NCI-H2081 treated with DMSO at 0.1 percent for 48 hours (cell line): ENCODE data around the gene SMG9.

Experiments
- DNase-seq: peaks from one replicate; lab custom pipeline; 2025; lab: John Stamatoyannopoulos, UW

The SMG9 gene

DNA sequence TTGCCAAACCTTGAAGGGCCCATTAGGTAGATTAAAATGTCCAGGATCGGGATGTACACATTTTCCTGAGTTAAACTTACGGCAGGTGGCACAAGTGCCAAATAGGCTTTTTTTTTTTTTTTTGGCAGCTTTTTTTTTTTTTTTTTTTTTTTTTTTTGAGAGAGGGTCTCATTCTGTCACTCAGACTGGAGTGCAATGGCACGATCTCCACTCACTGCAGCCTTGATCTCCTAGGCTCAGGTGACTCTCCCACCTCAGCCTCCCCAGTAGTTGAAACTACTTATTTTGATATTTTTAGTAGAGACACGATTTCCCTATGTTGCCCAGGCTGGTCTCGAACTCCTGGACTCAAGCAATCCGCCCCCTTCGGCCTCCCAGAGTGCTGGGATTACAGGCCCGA lies 29.9 kb downstream of the SMG9 start:
- no peak for DNase-seq

- DNase-seq = no peak
Observed at GRCh38 chr19:43723588-43723987, 31.2 kb downstream of the SMG9 start.

DNA sequence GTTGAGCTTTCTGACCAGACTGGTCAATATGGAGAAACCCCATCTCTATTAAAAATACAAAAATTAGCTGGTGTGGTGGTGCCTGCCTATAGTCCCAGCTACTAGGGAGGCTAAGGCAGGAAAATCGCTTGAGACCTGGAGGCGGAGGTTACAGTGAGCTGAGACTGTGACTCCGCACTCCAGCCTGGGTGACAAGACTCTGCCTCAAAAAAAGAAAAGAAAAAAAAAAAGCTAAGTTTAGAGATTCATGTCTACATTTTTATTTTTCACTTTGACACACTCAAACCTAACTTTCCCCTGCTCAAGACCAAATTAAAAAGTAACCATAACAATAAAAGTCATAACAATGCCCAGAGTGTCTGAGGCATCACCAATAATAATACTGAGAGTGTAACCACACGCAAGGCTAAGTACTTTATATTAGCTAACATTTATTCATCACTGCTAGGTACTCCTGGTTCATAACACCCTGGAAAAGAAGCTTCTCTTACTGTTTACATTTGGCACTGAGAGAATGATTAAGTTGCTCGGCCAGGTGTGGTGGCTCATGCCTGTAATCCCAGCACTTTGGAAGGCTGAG lies 33.2 kb downstream of the SMG9 start:
- no peak for DNase-seq

GRCh38 chr19:43720936-43721335 lies 33.8 kb downstream of the SMG9 start:
- DNase-seq = no peak

- no peak for DNase-seq
Observed at GRCh38 chr19:43719918-43720317, 34.8 kb downstream of the SMG9 start.

DNA sequence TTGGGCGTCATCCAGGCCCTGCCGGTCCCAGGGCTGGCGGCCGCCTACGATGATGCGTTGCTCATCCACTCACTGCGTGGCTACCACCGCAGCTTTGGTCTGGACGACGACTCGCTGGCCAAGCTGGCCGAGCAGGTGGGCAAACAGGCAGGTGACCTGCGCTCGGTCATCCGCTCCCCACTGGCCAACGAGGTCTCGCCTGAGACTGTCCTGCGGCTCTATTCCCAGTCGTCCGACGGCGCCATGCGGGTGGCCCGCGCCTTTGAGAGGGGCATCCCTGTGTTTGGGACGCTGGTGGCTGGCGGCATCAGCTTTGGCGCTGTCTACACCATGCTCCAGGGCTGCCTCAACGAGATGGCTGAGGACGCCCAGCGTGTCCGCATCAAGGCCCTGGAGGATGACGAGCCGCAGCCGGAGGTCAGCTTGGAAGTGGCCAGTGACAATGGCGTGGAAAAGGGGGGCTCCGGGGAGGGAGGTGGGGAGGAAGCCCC lies 35.3 kb downstream of the SMG9 start:
- DNase-seq = no peak

DNA sequence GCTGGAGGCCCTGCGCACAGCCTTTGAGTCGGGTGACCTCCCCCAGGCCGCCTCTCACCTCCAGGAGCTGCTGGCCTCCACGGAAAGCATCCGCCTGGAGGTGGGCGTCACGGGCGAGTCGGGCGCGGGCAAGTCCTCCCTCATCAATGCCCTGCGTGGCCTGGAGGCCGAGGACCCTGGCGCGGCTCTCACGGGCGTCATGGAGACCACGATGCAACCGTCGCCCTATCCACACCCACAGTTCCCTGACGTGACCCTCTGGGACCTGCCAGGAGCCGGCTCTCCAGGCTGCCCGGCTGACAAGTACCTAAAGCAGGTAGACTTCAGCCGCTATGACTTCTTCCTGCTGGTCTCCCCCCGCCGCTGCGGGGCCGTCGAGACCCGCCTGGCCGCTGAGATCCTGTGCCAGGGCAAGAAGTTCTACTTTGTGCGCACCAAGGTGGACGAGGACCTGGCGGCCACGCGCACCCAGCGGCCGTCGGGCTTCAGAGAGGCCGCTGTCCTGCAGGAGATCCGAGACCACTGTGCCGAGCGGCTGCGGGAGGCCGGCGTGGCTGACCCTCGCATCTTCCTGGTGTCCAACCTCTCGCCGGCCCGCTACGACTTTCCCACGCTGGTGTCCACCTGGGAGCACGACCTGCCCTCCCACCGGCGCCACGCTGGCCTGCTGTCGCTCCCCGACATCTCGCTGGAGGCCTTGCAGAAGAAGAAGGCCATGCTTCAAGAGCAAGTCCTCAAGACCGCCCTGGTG lies 36.0 kb downstream of the SMG9 start:
- DNase-seq = no peak

DNA sequence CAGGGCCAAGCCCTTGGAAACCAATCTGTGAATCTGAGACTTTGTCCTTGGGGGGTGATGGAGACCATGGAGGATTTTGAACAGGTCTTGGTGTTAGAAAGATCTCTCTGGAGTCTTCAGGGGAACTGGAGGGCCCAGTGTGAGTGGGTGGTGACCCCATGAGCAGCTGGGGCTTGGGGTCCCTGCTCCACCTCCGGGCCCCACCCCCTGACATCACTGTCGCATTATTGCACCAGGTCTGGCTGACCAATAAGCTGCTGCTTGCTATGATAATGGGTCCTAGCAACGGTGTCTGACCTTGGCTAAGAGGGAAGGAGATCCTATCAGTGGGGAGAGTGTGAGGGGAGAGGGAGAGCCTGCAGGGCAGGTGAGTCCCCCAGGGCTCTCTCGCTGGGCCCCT lies 39.0 kb downstream of the SMG9 start, which contains the start of gene IRGC:
Gene IRGC (plus strand): TSS at position 301 of the 400 bp plus-strand sequence. CDS start 2,483 bp downstream, outside the sequence.
- DNase-seq = no peak

- DNase-seq = no peak
Observed at GRCh38 chr19:43713208-43713607, 41.6 kb downstream of the SMG9 start.

GRCh38 chr19:43711751-43712355 lies 42.9 kb downstream of the SMG9 start:
- DNase-seq = no peak

DNA sequence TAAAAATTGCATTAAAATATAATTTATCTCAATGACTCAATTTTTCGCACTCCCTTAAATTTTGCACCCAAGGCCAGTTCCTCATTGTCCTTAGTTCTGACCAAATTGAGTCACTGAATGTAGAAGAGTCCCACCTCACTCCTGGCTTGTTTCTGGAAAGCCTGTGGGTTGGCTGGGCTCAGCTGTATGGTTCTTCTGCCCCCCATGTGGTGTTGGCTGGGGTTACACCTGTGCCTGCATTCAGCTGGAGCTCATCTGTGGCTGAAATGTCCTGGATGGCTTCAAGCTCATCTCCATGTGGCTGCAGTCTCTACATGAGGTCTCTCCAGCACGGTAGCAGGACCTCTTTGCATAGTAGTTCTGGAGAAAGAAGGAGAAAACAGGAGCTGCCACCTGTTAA lies 46.0 kb downstream of the SMG9 start:
- no peak for DNase-seq

DNA sequence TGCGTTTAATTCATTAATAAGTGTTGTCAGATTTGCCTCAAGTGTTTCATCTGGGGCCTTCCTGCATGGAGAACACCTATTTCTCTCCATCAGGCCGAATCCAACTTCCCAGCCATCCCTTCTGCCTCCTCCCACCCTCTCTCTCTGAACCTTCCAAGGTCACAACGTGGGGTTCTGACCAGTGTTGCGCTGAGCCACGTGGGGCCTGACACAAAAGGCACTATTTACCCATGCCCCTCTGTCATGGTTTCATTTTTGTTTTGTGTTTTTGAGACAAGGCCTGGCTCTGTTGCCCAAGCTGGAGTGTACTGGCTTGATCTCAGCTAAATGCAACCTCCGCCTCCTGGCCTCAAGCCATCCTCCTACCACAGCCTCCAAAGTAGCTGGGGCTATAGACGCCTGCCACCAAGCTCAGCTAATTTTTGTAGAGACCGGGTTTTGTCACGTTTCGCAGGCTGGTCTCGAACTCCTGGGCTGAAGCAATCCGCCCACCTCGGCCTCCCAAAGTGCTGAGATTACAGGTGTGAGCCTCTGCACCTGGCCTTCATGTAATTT lies 47.5 kb downstream of the SMG9 start:
- DNase-seq = no peak

DNA sequence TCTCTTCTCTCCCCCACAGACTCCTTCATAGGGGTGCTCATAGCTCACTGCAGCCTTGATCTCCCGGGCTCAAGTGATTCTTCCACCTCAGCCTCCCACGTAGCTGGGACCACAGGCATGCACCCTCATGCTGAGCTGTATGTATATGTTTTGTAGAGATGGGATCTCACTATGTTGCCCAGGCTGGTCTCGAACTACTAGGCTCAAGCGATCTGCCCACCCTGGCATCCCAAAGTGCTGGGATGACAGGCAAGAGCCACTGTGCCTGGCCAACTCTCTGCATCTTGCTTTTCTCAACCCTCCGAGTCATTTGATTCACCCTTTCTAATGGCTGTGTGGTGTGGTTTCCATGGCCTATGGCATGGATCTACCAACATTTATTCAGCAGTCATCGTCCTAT lies 49.0 kb downstream of the SMG9 start:
- no peak for DNase-seq

- DNase-seq = no peak
Observed at GRCh38 chr19:43704002-43704705, 50.6 kb downstream of the SMG9 start.

DNA sequence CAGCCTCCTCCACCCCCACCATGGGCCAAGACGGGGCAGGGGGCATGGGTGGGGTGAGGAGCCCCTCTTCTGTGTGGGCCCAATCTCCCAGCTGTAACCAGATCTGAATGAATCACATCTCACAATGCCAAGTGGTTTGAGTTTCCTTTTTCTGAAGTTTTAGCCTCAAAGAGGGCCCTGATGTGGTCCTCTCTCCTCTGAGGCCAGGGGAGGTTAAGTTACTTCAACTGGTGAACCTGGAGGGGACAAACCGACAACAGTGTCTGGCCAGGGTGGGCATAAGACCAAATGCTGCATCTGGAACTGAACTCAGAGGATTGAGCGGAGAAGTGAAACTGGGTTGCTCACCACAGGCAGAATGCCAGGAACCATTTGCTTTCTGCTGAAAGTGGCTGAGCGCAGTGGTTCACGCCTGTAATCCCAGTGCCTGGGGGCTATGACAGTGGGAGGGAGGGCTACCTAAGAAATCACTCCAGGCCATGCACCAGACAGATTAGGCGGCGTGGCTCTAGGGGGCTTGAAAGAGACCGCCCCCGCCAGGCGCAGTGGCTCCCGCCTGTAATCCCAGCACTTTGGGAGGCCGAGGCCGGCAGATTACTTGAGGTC lies 54.3 kb downstream of the SMG9 start:
- DNase-seq = no peak

- no peak for DNase-seq
Observed at GRCh38 chr19:43699506-43700394, 55.0 kb downstream of the SMG9 start.

- no peak for DNase-seq
Observed at GRCh38 chr19:43697295-43697694, 57.5 kb downstream of the SMG9 start.

- DNase-seq = no peak
Observed at GRCh38 chr19:43695985-43696704, 58.6 kb downstream of the SMG9 start.

GRCh38 chr19:43694553-43694952 lies 60.2 kb downstream of the SMG9 start:
- no peak for DNase-seq

GRCh38 chr19:43692877-43693276 lies 61.9 kb downstream of the SMG9 start:
- DNase-seq = no peak
